Measurements from ENCODE around the gene OXER1.

OXER1 gene

GRCh38 chr2:42793334-42794270 lies 29.7 kb upstream of the OXER1 start:
- peak; percentile 61 for DNase-seq

- DNase-seq = peak; percentile 18
Observed at GRCh38 chr2:42792583-42793333, 28.8 kb upstream of the OXER1 start, which contains the start of gene HAAO. TSS of gene HAAO (minus strand) at chr2:42792583. CDS start at chr2:42792536, 47 bp downstream.

- DNase-seq = no peak
Observed at GRCh38 chr2:42792087-42792582, 28.2 kb upstream of the OXER1 start.

- no peak for DNase-seq
Observed at GRCh38 chr2:42791606-42792005, 27.7 kb upstream of the OXER1 start.

GRCh38 chr2:42789751-42790150 lies 25.8 kb upstream of the OXER1 start:
- DNase-seq = no peak

- DNase-seq = no peak
Observed at GRCh38 chr2:42788882-42789281, 24.9 kb upstream of the OXER1 start.

GRCh38 chr2:42788478-42788793 lies 24.5 kb upstream of the OXER1 start:
- no peak for DNase-seq

GRCh38 chr2:42787788-42788477 lies 24.0 kb upstream of the OXER1 start:
- no peak for DNase-seq

GRCh38 chr2:42787424-42787787 lies 23.5 kb upstream of the OXER1 start:
- no peak for DNase-seq

GRCh38 chr2:42786561-42787345 lies 22.8 kb upstream of the OXER1 start:
- DNase-seq = no peak

- DNase-seq = no peak
Observed at GRCh38 chr2:42784204-42784880, 20.4 kb upstream of the OXER1 start.

GRCh38 chr2:42783511-42783910 lies 19.6 kb upstream of the OXER1 start:
- DNase-seq = no peak

- no peak for DNase-seq
Observed at GRCh38 chr2:42781181-42781580, 17.2 kb upstream of the OXER1 start.

- no peak for DNase-seq
Observed at GRCh38 chr2:42777883-42778805, 14.2 kb upstream of the OXER1 start.

GRCh38 chr2:42775810-42776209 lies 11.9 kb upstream of the OXER1 start:
- DNase-seq = no peak

GRCh38 chr2:42775186-42775585 lies 11.3 kb upstream of the OXER1 start:
- DNase-seq = no peak

GRCh38 chr2:42771546-42772153 lies 7.7 kb upstream of the OXER1 start:
- DNase-seq = no peak

GRCh38 chr2:42770288-42771131 lies 6.6 kb upstream of the OXER1 start:
- DNase-seq = peak; percentile 28
